Natural killer cell (primary cell): ENCODE data around the gene RETSAT. TPM values are rescaled to one million over a fixed set of nuclear protein-coding genes. Genes with fewer than 3 reads are reported as not detected.
"Not testable (repeated sequence)": the region's sequence is repeated elsewhere in the genome, so short reads cannot be mapped to it uniquely, and the experiment has no call there.

Experiments used
- ATAC-seq, 3 donors: fragments of 150-1000 bp in 2 of 3; fragments of 200-7000 bp in 1 of 3; cut with Tn5 transposase; 1 replicate in 1 of 3; 2 replicates in 2 of 3; pipeline ENCODE4 v1.10.0; 2021; ENCODE audit warnings: mild to moderate bottlenecking in 2 of 3, moderate library complexity in 2 of 3
- DNase-seq, 2 donors: peaks; one replicate each; pipeline versions ENCODE4 v3.0.0 to v3.0.0-alpha.2; 2013 to 2021; ENCODE audit warnings: mixed read lengths in 1 of 2
- H3K27ac ChIP-seq: one replicate; pipeline ENCODE4 v1.5.1; 2013; ENCODE audit warnings: mild to moderate bottlenecking, low read length
- H3K27me3 ChIP-seq: one replicate; pipeline ENCODE4 v1.6.1; 2013; ENCODE audit warnings: low read length; ENCODE audit not compliant: control insufficient read depth, insufficient read depth
- H3K36me3 ChIP-seq: one replicate; pipeline ENCODE4 v1.6.1; 2013; ENCODE audit warnings: low read length; ENCODE audit not compliant: control insufficient read depth, insufficient read depth
- H3K4me1 ChIP-seq: one replicate; pipeline ENCODE4 v1.6.1; 2013; ENCODE audit warnings: low read length; ENCODE audit not compliant: control insufficient read depth, insufficient read depth
- H3K4me3 ChIP-seq: one replicate; pipeline ENCODE4 v1.5.1; 2013; ENCODE audit warnings: low read length
- H3K9me3 ChIP-seq: one replicate; pipeline ENCODE4 v1.6.1; 2013; ENCODE audit warnings: low read length; ENCODE audit not compliant: control insufficient read depth, insufficient read depth
- H3K27ac Mint-ChIP-seq, 2 donors: one replicate each; pipeline ENCODE4 v1.8.0; 2022; ENCODE audit warnings: mild to moderate bottlenecking in 2 of 2, mixed read lengths in 2 of 2, moderate library complexity in 1 of 2
- H3K27me3 Mint-ChIP-seq, 2 donors: one replicate each; pipeline ENCODE4 v1.8.0; 2022; ENCODE audit warnings: low read depth in 2 of 2, mixed read lengths in 2 of 2
- H3K36me3 Mint-ChIP-seq: one replicate; pipeline ENCODE4 v1.8.0; 2022; ENCODE audit warnings: mixed read lengths
- H3K4me1 Mint-ChIP-seq, 2 donors: one replicate each; pipeline ENCODE4 v1.8.0; 2022; ENCODE audit warnings: mixed read lengths in 2 of 2
- H3K4me3 Mint-ChIP-seq: one replicate; pipeline ENCODE4 v1.8.0; 2022; ENCODE audit warnings: mild to moderate bottlenecking, moderate library complexity, mixed read lengths
- H3K9me3 Mint-ChIP-seq, 2 donors: one replicate each; pipeline ENCODE4 v1.8.0; 2022; ENCODE audit warnings: mixed read lengths in 2 of 2
- CTCF ChIP-seq: fragments of 200-600 bp; IDR thresholded peaks from one replicate; pipeline ENCODE4 v1.8.0; 2022; ENCODE audit warnings: antibody characterized with exemption
- WGBS: methylation state at CpG from one replicate; pipeline ENCODE4 v1.1.7; 2013; ENCODE audit warnings: missing lambda C conversion rate; ENCODE audit not compliant: insufficient coverage; 5-methylcytosine and 5-hydroxymethylcytosine counted together
- intact Hi-C: fragments of 100-400 bp; cut with micrococcal nuclease; formaldehyde crosslinking; loops from one replicate; pipeline ENCODE4 v1.14.2; 2022
- total RNA-seq, 4 donors: library from RNA; stranded (reverse); fragments of 120-200 nt in 1 of 4; gene quantifications; one replicate each; pipeline versions ENCODE4 v1.2.3 to v1.2.4, GENCODE V29; 2013 to 2022

The RETSAT gene
- total RNA-seq, 3 donors from 2014 or later (not counting 1 experiment from before 2014, with no cell fraction given) = 22.7 to 36.5 (median 33.9) TPM

GRCh38 chr2:85353876-85354285 lies 447 bp downstream of the RETSAT start:
- Histone ChIP-seq H3K4me3 (peak overlapping the region; percentile 70), H3K27me3 (no peaks in the 10 kb centered on the region), H3K27ac (peak overlapping the region; percentile 68), H3K9me3 (no peaks in the 10 kb centered on the region), H3K36me3 (peaks cover 36% of the 10 kb centered on the region), H3K4me1 (peaks cover 19% of the 10 kb centered on the region)
- intact Hi-C loops = loop anchor here (1.0 kb wide), 2 partner anchors 26 to 207 kb away; partner anchors contain the start of gene GGCX
- no peak for TF ChIP-seq CTCF
- peak overlapping the region; percentile 98 for H3K4me3 Mint-ChIP-seq
- no peaks in the 10 kb centered on the region for H3K9me3 Mint-ChIP-seq
- no peak for ATAC-seq
- 46% methylated on average over 16 of the region's 16 CpGs for WGBS
- peaks cover 10% of the 10 kb centered on the region for H3K36me3 Mint-ChIP-seq
- DNase-seq = peak in 1 of 2 donors; percentile 36
- no peaks in the 10 kb centered on the region for H3K27me3 Mint-ChIP-seq
- H3K4me1 Mint-ChIP-seq = peaks cover 44 to 48% of the 10 kb centered on the region in 2 donors
- H3K27ac Mint-ChIP-seq = peak overlapping the region; percentile 96 to 100

GRCh38 chr2:85347599-85347998 lies 6.7 kb downstream of the RETSAT start:
- H3K27me3 ChIP-seq = no peaks in the 10 kb centered on the region
- peaks cover 50% of the 10 kb centered on the region for H3K36me3 ChIP-seq
- TF ChIP-seq CTCF = no peak
- Mint-ChIP-seq H3K27me3 (no peaks in the 10 kb centered on the region), H3K4me1 (peaks cover 0 to 7% of the 10 kb centered on the region in 2 donors), H3K36me3 (peaks cover 10% of the 10 kb centered on the region), H3K9me3 (no peaks in the 10 kb centered on the region), H3K4me3 (no peak overlapping the region), H3K27ac (no peak overlapping the region)
- DNase-seq (no peak), ATAC-seq (no peak)
- no peaks in the 10 kb centered on the region for H3K9me3 ChIP-seq
- H3K4me1 ChIP-seq = no peaks in the 10 kb centered on the region
- no peak overlapping the region for H3K27ac ChIP-seq
- 96% methylated on average over 3 of the region's 3 CpGs for WGBS
- intact Hi-C loops = no loop called here
- H3K4me3 ChIP-seq = no peak overlapping the region

GRCh38 chr2:85344356-85344954 lies 9.9 kb downstream of the RETSAT start:
- no peak overlapping the region for H3K27ac Mint-ChIP-seq
- peaks cover 0 to 6% of the 10 kb centered on the region in 2 donors for H3K4me1 Mint-ChIP-seq
- no peak overlapping the region for H3K4me3 Mint-ChIP-seq
- no peaks in the 10 kb centered on the region for H3K27me3 Mint-ChIP-seq
- peaks cover 37% of the 10 kb centered on the region for H3K36me3 ChIP-seq
- H3K27me3 ChIP-seq = no peaks in the 10 kb centered on the region
- no peaks in the 10 kb centered on the region for H3K36me3 Mint-ChIP-seq
- no peaks in the 10 kb centered on the region for H3K4me1 ChIP-seq
- intact Hi-C loops = no loop called here
- H3K9me3 ChIP-seq = no peaks in the 10 kb centered on the region
- 95% methylated on average over 13 of the region's 14 CpGs for WGBS
- H3K4me3 ChIP-seq = no peak overlapping the region
- no peak for DNase-seq
- H3K9me3 Mint-ChIP-seq = no peaks in the 10 kb centered on the region
- no peak for TF ChIP-seq CTCF
- H3K27ac ChIP-seq = no peak overlapping the region
- ATAC-seq = no peak

GRCh38 chr2:85343207-85343895 lies 11.0 kb downstream of the RETSAT start:
- DNase-seq, H3K9me3 ChIP-seq, H3K27ac Mint-ChIP-seq, intact Hi-C loops, H3K4me1 Mint-ChIP-seq, H3K27me3 Mint-ChIP-seq, H3K4me3 ChIP-seq, ATAC-seq, H3K4me1 ChIP-seq, H3K27ac ChIP-seq, H3K27me3 ChIP-seq, H3K9me3 Mint-ChIP-seq, H3K4me3 Mint-ChIP-seq, H3K36me3 Mint-ChIP-seq: not testable (repeated sequence)
- peaks cover 31% of the 10 kb centered on the region for H3K36me3 ChIP-seq
- WGBS = 97% methylated on average over 9 of the region's 10 CpGs
